K562 (cell line): Measurements from ENCODE around the gene TNNT3. TPM values are rescaled to one million over a fixed set of nuclear protein-coding genes. Genes with fewer than 3 reads are reported as not detected.

ENCODE experiments used
- ATAC-seq: fragments of 200-7000 bp; cut with Tn5 transposase; 3 replicates; pipeline ENCODE4 v1.9.1; 2020; ENCODE audit warnings: moderate library complexity
- BruUV-seq: library from RNA; stranded (reverse); fragments of 400-500 nt; replicated peaks from 2 replicates; lab custom pipeline; 2021; lab: Mats Ljungman, UMichigan
- CTCF ChIA-PET: fragments of 300-600 bp; formaldehyde crosslinking; extraction: SDS; loops from one replicate; lab custom pipeline; 2021; ENCODE audit warnings: low intra/inter-chr PET ratio; lab: Yijun Ruan, JAX
- POLR2A ChIA-PET: fragments of 300-600, 350-650 bp; sonication (Branson Sonifier 250); formaldehyde crosslinking; extraction: SDS; loops from one replicate; lab custom pipeline; 2021; ENCODE audit warnings: antibody characterized with exemption, inconsistent platforms; lab: Yijun Ruan, JAX
- DNase-seq, 4 experiments: peaks; one replicate each; pipeline versions ENCODE4 v3.0.0 to v3.0.0-alpha.2; 2011 to 2018; ENCODE audit warnings: low spot score in 3 of 4, mixed read lengths in 3 of 4; ENCODE audit errors: extremely low read depth in 1 of 4
- FAIRE-seq: peaks from 2 replicates; lab custom pipeline; 2011; peaks lifted over from hg19 to GRCh38; lab: Jason Lieb, UNC
- H2AFZ ChIP-seq: 2 replicates; pipeline ENCODE4 v1.6.0; 2011; ENCODE audit warnings: low read depth, low read length, control low read depth, inconsistent platforms
- H3K27ac ChIP-seq: fragments of 200-600 bp; 3 replicates; pipeline ENCODE4 v1.8.0; 2011; ENCODE audit warnings: low read depth, mild to moderate bottlenecking, control low read depth, inconsistent platforms, low read length, moderate library complexity, mixed read lengths; ENCODE audit errors: extremely low read depth
- H3K27me3 ChIP-seq, 2 experiments: fragments of 300-600 bp in 1 of 2; 2 replicates in 1 of 2; 3 replicates in 1 of 2; pipeline versions ENCODE4 v1.6.0 to v1.8.0; 2011; ENCODE audit warnings: inconsistent platforms in 2 of 2, low read length in 2 of 2, mild to moderate bottlenecking in 1 of 2, mixed read lengths in 1 of 2, moderate library complexity in 1 of 2; ENCODE audit not compliant: control insufficient read depth in 2 of 2, insufficient read depth in 2 of 2
- H3K36me3 ChIP-seq: fragments of 300-600 bp; 3 replicates; pipeline ENCODE4 v1.8.0; 2011; ENCODE audit warnings: mild to moderate bottlenecking, low read length, inconsistent platforms; ENCODE audit not compliant: control insufficient read depth, insufficient read depth
- H3K4me1 ChIP-seq, 2 experiments: fragments of 200-600 bp in 1 of 2; replicated peaks in 1 of 2; 2 replicates in 1 of 2; 3 replicates in 1 of 2; pipeline versions ENCODE4 v1.5.1 to v1.8.0; 2011; ENCODE audit warnings: inconsistent platforms in 2 of 2, low read length in 2 of 2, mild to moderate bottlenecking in 1 of 2, mixed read lengths in 1 of 2, moderate library complexity in 1 of 2; ENCODE audit not compliant: control insufficient read depth in 2 of 2, insufficient read depth in 2 of 2
- H3K4me2 ChIP-seq: 2 replicates; pipeline ENCODE4 v1.6.1; 2011; ENCODE audit warnings: low read length, control low read depth, inconsistent platforms, mixed read lengths; ENCODE audit not compliant: insufficient read depth
- H3K4me3 ChIP-seq: fragments of 200-600 bp; sonication (generic), shearing (Covaris generic); 2 replicates; pipeline ENCODE4 v1.5.1; 2016; ENCODE audit warnings: control low read depth, inconsistent platforms
- H3K79me2 ChIP-seq: fragments of 200-600 bp; 3 replicates; pipeline ENCODE4 v1.8.0; 2011; ENCODE audit warnings: low read length, inconsistent platforms; ENCODE audit not compliant: control insufficient read depth, insufficient read depth
- H3K9ac ChIP-seq, 2 experiments: 2 replicates each; pipeline versions ENCODE4 v1.6.0 to v1.6.1; 2011; ENCODE audit warnings: low read depth in 2 of 2, low read length in 2 of 2, control low read depth in 1 of 2, inconsistent platforms in 1 of 2, mild to moderate bottlenecking in 1 of 2, mixed read lengths in 1 of 2; ENCODE audit not compliant: insufficient read depth in 1 of 2
- H3K9me1 ChIP-seq: one replicate; pipeline ENCODE4 v1.6.0; 2011; ENCODE audit warnings: inconsistent platforms, mild to moderate bottlenecking, low read length, moderate library complexity; ENCODE audit not compliant: control insufficient read depth, insufficient read depth
- H3K9me3 ChIP-seq: replicated peaks from 2 replicates; pipeline ENCODE4 v1.5.1; 2011; ENCODE audit warnings: low read depth, low read length, inconsistent platforms; ENCODE audit not compliant: control insufficient read depth, insufficient read depth
- H4K20me1 ChIP-seq: replicated peaks from 2 replicates; pipeline ENCODE4 v1.6.1; 2011; ENCODE audit warnings: low read length, inconsistent platforms, mixed read lengths; ENCODE audit not compliant: control insufficient read depth, insufficient read depth
- JUNB ChIP-seq: fragments of 450-650 bp; formaldehyde crosslinking; conservative IDR thresholded peaks from 2 replicates; pipeline ENCODE4 v1.4.0; 2020; ENCODE audit warnings: mild to moderate bottlenecking
- KAT8 ChIP-seq: fragments of 450-650 bp; IDR thresholded peaks from 2 replicates; pipeline ENCODE4 v1.6.1; 2016; ENCODE audit warnings: low read depth, mild to moderate bottlenecking
- L3MBTL2 ChIP-seq: fragments of 450-650 bp; IDR thresholded peaks from 2 replicates; pipeline ENCODE4 v1.6.1; 2016; ENCODE audit warnings: mild to moderate bottlenecking, moderate library complexity
- PURB ChIP-seq: sonication (generic); formaldehyde crosslinking; IDR thresholded peaks from 2 replicates; pipeline ENCODE4 v1.9.0; 2021; ENCODE audit warnings: low read depth, mild to moderate bottlenecking, missing genetic modification reagents
- STAT5B ChIP-seq: fragments of 250-450 bp; sonication (Bioruptor Pico); IDR thresholded peaks from 2 replicates; pipeline ENCODE4 v1.8.0; 2021; ENCODE audit warnings: mild to moderate bottlenecking, inconsistent platforms
- TCF7 ChIP-seq: sonication (generic); IDR thresholded peaks from 2 replicates; pipeline ENCODE4 v1.6.1; 2016; ENCODE audit warnings: antibody characterized with exemption, borderline replicate concordance
- ZBTB8A ChIP-seq: fragments of 450-650 bp; IDR thresholded peaks from 2 replicates; pipeline ENCODE4 v1.6.1; 2018; ENCODE audit warnings: mild to moderate bottlenecking, moderate library complexity; ENCODE audit not compliant: partially characterized antibody
- ZMIZ1 ChIP-seq, 2 experiments: fragments of 150-350 bp in 1 of 2; IDR thresholded peaks; 2 replicates each; pipeline ENCODE4 v1.6.1; 2012 to 2016; ENCODE audit warnings: low read depth in 2 of 2, low read length in 2 of 2, mild to moderate bottlenecking in 1 of 2, moderate library complexity in 1 of 2
- WGBS: fragments of 100-300 bp; shearing (Covaris generic); methylation state at CpG from one replicate; pipeline ENCODE4 v1.1.6; 2016; ENCODE audit warnings: low coverage, mixed read lengths; ENCODE audit not compliant: insufficient coverage; ENCODE audit errors: missing lambda C conversion rate; 5-methylcytosine and 5-hydroxymethylcytosine counted together
- in situ Hi-C: fragments of 300-500 bp; cut with MboI; formaldehyde crosslinking; loops from 4 replicates; pipeline ENCODE4 v1.15.0; 2018; ENCODE audit warnings: inconsistent platforms, mixed read lengths
- intact Hi-C: fragments of 100-400 bp; cut with micrococcal nuclease; formaldehyde crosslinking; loops from 2 replicates; pipeline ENCODE4 v1.14.2; 2022
- polyA plus RNA-seq, 8 experiments: library from polyadenylated mRNA; depleted of rRNA in 4 of 8; stranded (reverse) in 5 of 8; unstranded in 3 of 8; fragments of >200 nt; fragmentation: Nextera tagmentation in 2 of 8; fragmentation: Illumina TruSeq in 1 of 8; extraction: Ambion mirVana in 2 of 8; extraction: Trizol in 1 of 8; gene quantifications; 2 replicates each; pipeline versions ENCODE4 v1.2.1 to v1.2.3, GENCODE V29; 2011 to 2014; ENCODE audit warnings: inconsistent platforms in 1 of 8, missing spikeins in 1 of 8
- total RNA-seq, 7 experiments: library from RNA; depleted of rRNA in 6 of 7; stranded (reverse); fragments of >200 nt in 6 of 7; fragmentation: Illumina TruSeq in 2 of 7; extraction: Trizol in 2 of 7; gene quantifications; 2 replicates each; pipeline versions ENCODE4 v1.2.1 to v1.2.3, GENCODE V29; 2011 to 2021; ENCODE audit warnings: low replicate concordance in 1 of 7
- TF ChIP-seq, protein P1 (sequence below), 2 experiments: fragments of 450-650 bp; formaldehyde crosslinking in 1 of 2; IDR thresholded peaks; 2 replicates each; pipeline versions ENCODE4 v1.4.0 to v1.6.1; 2014 to 2020; ENCODE audit warnings: mild to moderate bottlenecking in 2 of 2, borderline replicate concordance in 1 of 2, low read depth in 1 of 2

Gene TNNT3
- total and polyA plus RNA-seq, 9 of the 15 experiments (the other 6 are each of a cell fraction or from before 2014, with no cell fraction given): 0.10 TPM; not detected in 8

- no peaks in the 10 kb centered on the region for H3K36me3 ChIP-seq
- no peaks in the 10 kb centered on the region for H3K9me3 ChIP-seq
- no TSS peak for BruUV-seq
- ChIA-PET POLR2A (interaction anchor here (0.6 to 1.0 kb wide), 3 partner anchors 8 to 142 kb away, joined by 3 read pairs; no protein-coding TSS in a partner anchor), CTCF (no interaction called here)
- ATAC-seq: no peak
- H3K4me3 ChIP-seq: no peak overlapping the region
- H3K79me2 ChIP-seq: no peaks in the 10 kb centered on the region
- intact Hi-C loops: no loop called here
- no peaks in the 10 kb centered on the region for H3K9me1 ChIP-seq
- no peak overlapping the region for H3K9ac ChIP-seq
- WGBS: no CpG with 5 or more reads among the region's 6 CpGs
- DNase-seq: no peak
- no peaks in the 10 kb centered on the region for H4K20me1 ChIP-seq
- FAIRE-seq: no peak
- in situ Hi-C loops: no loop called here
- H3K27ac ChIP-seq: no peak overlapping the region
- H3K4me1 ChIP-seq: no peaks in the 10 kb centered on the region; a peak in 1 of 5 replicates
- H3K27me3 ChIP-seq: no peaks in the 10 kb centered on the region
- no peak overlapping the region for H2AFZ ChIP-seq
- H3K4me2 ChIP-seq: no peak overlapping the region
- TF ChIP-seq PURB (no peak), ZMIZ1 (IDR thresholded peaks at IDR 0.05; ENCODE audit: low read depth in 2 of 2, low read length in 2 of 2) (no peak), KAT8 (no peak), STAT5B (CRISPR knock-in tag) (no peak), TCF7 (no peak), L3MBTL2 (no peak), JUNB (no peak), ZBTB8A (no peak)
- TF ChIP-seq, protein P1, sequence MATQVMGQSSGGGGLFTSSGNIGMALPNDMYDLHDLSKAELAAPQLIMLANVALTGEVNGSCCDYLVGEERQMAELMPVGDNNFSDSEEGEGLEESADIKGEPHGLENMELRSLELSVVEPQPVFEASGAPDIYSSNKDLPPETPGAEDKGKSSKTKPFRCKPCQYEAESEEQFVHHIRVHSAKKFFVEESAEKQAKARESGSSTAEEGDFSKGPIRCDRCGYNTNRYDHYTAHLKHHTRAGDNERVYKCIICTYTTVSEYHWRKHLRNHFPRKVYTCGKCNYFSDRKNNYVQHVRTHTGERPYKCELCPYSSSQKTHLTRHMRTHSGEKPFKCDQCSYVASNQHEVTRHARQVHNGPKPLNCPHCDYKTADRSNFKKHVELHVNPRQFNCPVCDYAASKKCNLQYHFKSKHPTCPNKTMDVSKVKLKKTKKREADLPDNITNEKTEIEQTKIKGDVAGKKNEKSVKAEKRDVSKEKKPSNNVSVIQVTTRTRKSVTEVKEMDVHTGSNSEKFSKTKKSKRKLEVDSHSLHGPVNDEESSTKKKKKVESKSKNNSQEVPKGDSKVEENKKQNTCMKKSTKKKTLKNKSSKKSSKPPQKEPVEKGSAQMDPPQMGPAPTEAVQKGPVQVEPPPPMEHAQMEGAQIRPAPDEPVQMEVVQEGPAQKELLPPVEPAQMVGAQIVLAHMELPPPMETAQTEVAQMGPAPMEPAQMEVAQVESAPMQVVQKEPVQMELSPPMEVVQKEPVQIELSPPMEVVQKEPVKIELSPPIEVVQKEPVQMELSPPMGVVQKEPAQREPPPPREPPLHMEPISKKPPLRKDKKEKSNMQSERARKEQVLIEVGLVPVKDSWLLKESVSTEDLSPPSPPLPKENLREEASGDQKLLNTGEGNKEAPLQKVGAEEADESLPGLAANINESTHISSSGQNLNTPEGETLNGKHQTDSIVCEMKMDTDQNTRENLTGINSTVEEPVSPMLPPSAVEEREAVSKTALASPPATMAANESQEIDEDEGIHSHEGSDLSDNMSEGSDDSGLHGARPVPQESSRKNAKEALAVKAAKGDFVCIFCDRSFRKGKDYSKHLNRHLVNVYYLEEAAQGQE (IDR thresholded peaks at IDR 0.05; ENCODE audit: borderline replicate concordance): no peak
- TF ChIP-seq, protein P1 (CRISPR knock-in tag; IDR thresholded peaks at IDR 0.05; ENCODE audit: low read depth): no peak
Observed at GRCh38 chr11:1987024-1987423, 67.5 kb downstream of the TNNT3 start.
